Ishikawa (cell line): ENCODE data around the gene NTM.

Experiments used
- CEBPB ChIP-seq: IDR thresholded peaks from 2 replicates; pipeline ENCODE4 v1.6.1; 2012
- CREB1 ChIP-seq: IDR thresholded peaks from 2 replicates; pipeline ENCODE4 v1.6.1; 2012; ENCODE audit warnings: low read depth
- EGR1 ChIP-seq: IDR thresholded peaks from 2 replicates; pipeline ENCODE4 v1.6.1; 2012
- EP300 ChIP-seq: IDR thresholded peaks from 2 replicates; pipeline ENCODE4 v1.6.1; 2012; ENCODE audit warnings: borderline replicate concordance
- FOXM1 ChIP-seq: IDR thresholded peaks from 2 replicates; pipeline ENCODE4 v1.6.1; 2012; ENCODE audit warnings: low read depth, borderline replicate concordance
- MAX ChIP-seq: IDR thresholded peaks from 2 replicates; pipeline ENCODE4 v1.6.1; 2012
- NFIC ChIP-seq: IDR thresholded peaks from 2 replicates; pipeline ENCODE4 v1.6.1; 2012
- RAD21 ChIP-seq: IDR thresholded peaks from 2 replicates; pipeline ENCODE4 v1.6.1; 2012; ENCODE audit warnings: low read depth
- REST ChIP-seq: IDR thresholded peaks from 2 replicates; pipeline ENCODE4 v1.6.1; 2012; ENCODE audit warnings: low read depth, mild to moderate bottlenecking
- TAF1 ChIP-seq: IDR thresholded peaks from 2 replicates; pipeline ENCODE4 v1.6.1; 2012; ENCODE audit warnings: low read depth, mild to moderate bottlenecking
- TCF12 ChIP-seq: IDR thresholded peaks from 2 replicates; pipeline ENCODE4 v1.6.1; 2012; ENCODE audit warnings: low read depth
- TEAD4 ChIP-seq: IDR thresholded peaks from 2 replicates; pipeline ENCODE4 v1.6.1; 2012
- USF1 ChIP-seq: IDR thresholded peaks from 2 replicates; pipeline ENCODE4 v1.6.1; 2012
- YY1 ChIP-seq: IDR thresholded peaks from 2 replicates; pipeline ENCODE4 v1.6.1; 2012; ENCODE audit warnings: low read depth
- ZBTB7A ChIP-seq: IDR thresholded peaks from 2 replicates; pipeline ENCODE4 v1.6.1; 2012; ENCODE audit warnings: low read depth

The NTM gene

GRCh38 chr11:131993246-131993645, 622.8 kb downstream of the NTM start:
- no peak for TF ChIP-seq MAX

GRCh38 chr11:131998020-131998419, 627.6 kb downstream of the NTM start:
- TF ChIP-seq EP300 (no peak), NFIC (no peak), RAD21 (no peak), TAF1 (no peak), CEBPB (no peak), ZBTB7A (no peak), CREB1 (no peak)

- TF ChIP-seq TAF1 (no peak), TEAD4 (no peak), USF1 (no peak), REST (no peak), YY1 (no peak), EP300 (no peak), NFIC (no peak), MAX (no peak), TCF12 (no peak), ZBTB7A (no peak), CEBPB (no peak), EGR1 (no peak), FOXM1 (no peak), CREB1 (no peak)
Observed at GRCh38 chr11:131999084-131999483, 628.7 kb downstream of the NTM start.

GRCh38 chr11:131999955-132000354, 629.5 kb downstream of the NTM start:
- TF ChIP-seq EGR1: no peak
- TF ChIP-seq TAF1: no peak
- TF ChIP-seq CEBPB: no peak
- no peak for TF ChIP-seq NFIC
- no peak for TF ChIP-seq RAD21

- TF ChIP-seq REST (no peak), TAF1 (no peak), EGR1 (no peak), FOXM1 (no peak), TCF12 (no peak), NFIC (no peak), YY1 (no peak), TEAD4 (no peak), USF1 (no peak)
Observed at GRCh38 chr11:132005887-132006286, 635.5 kb downstream of the NTM start.

- TF ChIP-seq RAD21 (no peak), MAX (no peak), EP300 (no peak), TAF1 (no peak), REST (no peak), EGR1 (no peak), TCF12 (no peak), YY1 (no peak), ZBTB7A (no peak)
Observed at GRCh38 chr11:132006884-132007580, 636.6 kb downstream of the NTM start.
